GM19452 (cell line): ENCODE results near the gene TMEM100.

Source experiments
- ATAC-seq: cut with Tn5 transposase; IDR thresholded peaks from one replicate; pipeline ENCODE4 v1.9.1; 2021; ENCODE audit not compliant: unreplicated experiment

TMEM100 gene, protein sequence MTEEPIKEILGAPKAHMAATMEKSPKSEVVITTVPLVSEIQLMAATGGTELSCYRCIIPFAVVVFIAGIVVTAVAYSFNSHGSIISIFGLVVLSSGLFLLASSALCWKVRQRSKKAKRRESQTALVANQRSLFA

DNA sequence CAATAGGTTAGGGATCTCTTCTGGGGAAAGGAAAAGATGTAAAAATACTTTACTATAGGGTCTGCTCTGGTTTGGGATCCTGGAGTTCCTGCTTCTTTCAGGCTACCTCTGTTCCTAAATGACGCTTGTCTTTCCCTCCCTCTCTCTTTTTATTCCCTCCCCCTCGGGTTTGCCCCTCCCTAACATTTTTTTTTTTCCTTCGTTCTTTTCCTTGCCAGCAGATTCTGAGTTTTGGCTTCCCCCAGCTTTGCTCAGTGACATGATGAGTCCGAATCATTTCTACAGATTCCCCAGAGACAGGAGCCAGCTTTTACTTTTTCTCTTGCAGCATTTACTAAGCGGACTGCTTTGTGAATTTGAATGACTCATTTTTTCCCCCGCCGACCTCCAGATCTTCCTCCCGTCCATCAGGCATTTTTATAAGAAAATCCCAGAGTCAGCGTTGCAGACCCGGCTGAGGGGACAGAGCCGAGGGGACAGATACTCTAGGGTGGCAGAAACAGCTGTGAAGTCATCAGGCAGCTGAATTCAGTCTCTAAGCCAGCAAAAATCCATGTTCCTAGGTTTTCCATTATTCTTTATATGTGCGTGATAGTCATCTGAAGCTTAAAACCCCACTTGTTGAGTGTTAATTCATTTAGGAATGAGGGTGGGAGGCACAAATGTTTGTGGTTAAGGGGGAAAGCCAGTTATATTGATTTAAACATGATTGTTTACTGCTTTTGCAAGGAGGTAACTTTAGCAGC is at the start of gene TMEM100:
Gene TMEM100, minus strand, starts transcription at position 123 of the 746 bp plus-strand sequence. CDS start 1,794 bp downstream, outside the sequence.
- ATAC-seq: no peak

DNA sequence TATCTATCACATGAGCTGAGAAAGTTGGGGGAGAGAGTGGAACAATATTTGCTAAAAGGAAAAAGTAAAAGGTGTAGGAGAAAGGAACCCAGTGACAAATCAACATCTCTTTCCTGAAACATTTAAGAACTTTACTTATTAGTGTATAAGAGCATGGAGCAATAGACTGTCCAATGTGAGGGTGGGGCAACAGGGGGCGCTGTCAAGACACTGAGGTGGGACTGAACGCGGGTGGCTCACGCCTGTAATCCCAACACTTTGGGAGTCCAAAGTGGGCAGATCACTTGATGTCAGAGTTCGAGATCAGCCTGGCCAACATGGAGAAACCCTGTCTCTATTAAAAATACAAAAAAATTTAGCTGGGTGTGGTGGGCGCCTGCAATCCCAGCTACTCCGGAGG is 49.4 kb upstream of the TMEM100 start:
- no peak for ATAC-seq

DNA sequence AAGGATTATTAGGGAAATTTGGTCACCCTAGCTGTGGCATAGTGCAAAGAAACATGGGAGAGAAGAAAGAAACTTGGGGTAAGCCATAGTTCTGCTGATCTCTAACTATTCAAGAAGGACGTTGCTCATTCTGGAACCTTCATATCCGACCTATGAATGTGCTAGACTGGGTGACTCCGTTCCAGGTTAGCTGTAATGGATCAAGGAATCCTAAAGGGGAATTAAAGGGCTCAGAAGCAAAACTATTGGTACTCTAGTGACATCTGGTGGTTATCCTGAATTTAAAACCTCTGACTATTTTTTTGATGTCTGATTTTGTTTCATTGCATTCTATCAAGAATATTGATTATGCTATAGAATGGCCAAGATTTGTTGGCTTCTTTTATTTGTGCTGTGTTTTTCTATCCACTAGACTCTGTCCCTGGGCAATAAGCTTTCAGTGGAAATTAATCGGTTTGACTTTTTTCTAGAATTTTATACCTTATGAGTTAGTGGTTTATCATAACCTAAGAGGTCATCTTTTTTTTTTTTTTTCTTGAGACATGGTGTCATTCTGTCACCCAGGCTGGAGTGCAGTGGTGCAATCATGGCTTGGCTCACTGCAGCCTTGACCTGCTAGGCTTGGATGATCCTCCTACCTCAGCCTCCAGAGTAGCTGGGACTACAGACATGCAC is 47.7 kb upstream of the TMEM100 start:
- ATAC-seq: no peak

DNA sequence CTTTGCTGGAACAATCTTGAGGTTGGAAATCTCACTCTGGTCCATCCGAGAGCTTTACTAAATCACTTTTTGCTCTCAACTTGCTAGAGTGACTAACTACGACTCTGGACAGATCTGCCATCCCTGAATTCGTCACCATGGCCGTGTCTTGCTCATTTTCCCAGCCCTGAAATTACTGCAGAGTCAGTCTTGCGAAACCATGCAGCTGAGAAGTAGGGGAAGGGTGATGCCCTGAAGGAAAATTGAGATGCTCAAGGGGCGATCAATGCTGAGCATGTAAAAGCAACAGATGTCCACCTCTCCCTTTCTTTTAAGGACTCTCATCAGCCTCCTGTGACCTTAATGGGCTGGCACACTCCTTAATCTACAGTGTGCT is 46.9 kb upstream of the TMEM100 start:
- no peak for ATAC-seq

DNA sequence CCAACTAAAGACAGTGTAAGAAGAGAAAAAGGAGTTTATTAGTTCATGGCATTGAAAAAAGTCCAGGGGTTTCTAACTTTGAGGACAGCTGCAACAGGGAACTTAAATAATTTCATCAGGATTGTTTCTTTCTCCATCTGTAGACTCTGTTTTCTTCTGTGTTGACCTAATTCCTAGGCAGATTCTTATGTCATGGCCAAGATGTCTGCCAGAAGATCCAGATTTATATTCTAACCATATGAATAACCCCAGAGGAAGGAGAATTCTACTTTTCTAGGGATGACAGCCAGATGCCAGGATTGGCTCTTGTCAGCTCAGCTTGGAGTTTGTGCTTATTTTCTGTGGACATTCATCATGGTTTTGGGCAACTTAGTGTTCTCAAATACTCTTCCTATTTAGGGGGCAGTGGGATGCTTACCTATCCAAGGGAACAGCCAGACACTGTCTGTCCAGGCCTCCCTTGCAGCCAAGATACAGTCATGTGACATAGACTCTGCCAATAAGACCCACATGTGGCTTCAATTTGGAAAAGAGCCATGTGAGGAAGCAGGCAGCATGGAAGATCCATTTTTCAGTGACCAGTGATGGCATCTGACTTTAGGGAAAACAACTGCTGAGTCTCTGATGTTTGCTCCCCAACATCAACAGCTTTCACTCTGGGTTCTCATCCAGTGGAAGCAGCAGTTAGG is 46.4 kb upstream of the TMEM100 start:
- no peak for ATAC-seq

DNA sequence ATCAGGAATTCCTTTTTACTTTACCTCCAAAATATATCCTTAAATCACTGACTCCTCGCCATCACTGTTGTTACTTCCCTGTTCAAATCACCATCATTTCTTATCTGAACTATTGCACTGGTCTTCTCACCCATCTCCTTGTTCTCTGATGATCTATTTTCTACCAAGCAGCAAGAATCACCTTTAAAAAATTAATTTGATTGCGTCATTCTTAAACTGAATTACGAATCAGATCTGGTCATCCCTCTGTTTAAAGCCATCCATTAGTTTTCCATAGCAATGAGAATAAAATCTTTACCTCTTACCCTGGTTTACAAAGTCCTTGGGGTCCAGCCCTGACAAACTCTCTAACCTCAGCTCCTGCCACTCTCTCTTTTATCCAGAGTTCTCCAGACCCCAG is 42.8 kb upstream of the TMEM100 start:
- ATAC-seq: no peak

DNA sequence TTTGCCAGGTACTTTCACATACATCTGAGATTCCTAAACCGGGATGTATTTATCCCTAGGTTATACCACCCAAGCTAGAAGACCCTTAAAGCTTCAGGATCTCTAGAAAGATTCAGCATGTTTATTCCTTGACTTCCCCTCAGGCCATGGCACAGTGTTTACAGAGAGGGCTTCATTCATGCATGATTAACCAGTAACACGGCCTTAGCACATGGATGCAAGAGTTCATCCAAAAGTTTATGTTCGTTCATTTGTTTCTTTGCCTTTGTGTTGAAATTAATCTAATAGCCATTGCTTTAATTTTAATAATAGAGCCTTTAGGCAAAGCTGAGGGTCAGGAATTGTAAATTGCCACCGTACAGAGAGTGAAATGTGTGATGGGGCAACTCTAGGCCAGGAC is 41.9 kb upstream of the TMEM100 start:
- ATAC-seq: no peak

DNA sequence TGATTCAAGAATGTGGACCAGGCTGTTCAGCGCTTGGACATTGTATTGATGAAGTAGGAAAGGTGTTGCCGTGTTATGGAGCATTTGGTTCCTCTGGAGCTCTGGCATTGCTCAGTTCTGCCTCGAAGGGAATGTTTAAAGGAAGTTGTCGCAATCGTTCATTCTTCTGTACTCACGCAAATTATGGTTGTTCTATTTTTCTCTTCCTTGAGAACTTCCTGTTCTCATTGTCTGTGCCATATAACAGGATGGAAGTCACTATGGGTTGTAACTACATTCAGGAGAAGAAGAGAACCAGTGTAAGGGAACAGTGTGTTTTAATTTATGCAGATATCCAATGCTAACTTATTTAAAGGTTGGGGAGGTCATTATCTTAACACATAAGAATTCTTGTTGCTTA is 41.2 kb upstream of the TMEM100 start:
- ATAC-seq: no peak

DNA sequence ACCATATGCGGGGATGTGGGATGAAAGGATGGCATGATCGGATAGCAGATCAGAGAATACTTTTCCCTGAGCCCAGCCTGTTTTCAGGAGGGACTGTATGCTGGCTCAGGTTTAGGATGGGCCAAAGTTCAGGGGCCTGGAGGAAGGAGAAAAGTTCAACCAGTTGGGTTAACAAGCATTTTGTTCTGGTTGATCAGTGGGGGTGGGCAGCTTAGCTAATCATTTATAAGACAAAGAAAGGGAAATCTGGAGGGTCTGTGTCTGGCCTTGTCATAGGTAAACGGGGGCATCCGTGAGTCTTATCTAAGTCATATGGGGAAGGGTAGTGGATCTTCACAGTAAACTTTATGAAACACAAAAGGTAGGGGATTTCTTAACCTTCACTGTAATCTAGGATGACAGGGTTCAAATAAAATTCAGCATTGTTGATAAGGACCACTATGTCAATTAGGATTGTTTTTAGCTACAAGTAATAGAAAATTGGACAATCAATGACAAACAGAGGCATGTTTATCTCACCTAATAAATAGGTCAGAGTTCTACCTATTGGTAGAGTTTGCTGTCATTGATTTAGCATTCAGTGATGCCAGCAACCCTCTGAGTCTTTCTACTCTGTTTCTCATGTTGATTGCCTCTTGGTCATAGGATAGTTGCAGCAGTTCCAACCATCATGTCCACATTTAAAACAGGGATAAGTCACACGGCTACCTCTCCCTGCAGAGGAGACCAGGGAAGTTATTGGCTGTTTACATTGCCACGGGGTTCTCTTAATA is 39.6 kb upstream of the TMEM100 start:
- no peak for ATAC-seq

DNA sequence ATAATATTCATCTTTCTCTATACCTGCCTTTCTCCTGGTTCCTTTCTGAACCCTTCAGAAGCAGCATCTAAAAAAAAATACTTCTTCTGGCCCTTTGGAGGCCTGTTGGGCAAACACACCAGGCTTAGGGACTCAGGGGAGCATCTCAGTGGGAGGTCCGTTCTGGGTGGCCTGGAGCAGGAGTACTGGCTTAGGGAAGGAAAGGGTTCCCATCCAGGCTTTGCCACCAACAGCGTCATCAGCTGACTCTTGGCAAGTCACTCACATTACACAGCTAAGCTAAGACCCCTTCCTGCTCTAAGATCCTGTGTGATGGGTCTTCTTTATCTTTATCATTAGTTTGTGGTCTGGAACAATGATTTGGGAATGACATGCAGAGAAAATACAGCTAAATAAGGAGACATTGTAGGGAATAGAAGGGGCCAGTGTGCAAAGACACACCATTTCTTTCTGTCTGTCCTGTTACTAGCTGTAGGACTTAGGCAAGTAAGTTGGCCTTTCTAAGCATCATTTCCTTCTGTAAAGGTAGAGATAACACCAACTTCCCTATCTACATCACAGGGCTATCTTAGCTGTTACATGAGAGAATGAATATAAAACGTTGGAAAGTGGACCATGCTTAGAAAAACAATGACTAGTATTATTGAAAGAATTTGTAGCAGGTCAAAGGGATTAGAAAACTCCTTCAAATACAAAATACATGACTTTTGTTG is 38.1 kb upstream of the TMEM100 start:
- ATAC-seq: no peak

DNA sequence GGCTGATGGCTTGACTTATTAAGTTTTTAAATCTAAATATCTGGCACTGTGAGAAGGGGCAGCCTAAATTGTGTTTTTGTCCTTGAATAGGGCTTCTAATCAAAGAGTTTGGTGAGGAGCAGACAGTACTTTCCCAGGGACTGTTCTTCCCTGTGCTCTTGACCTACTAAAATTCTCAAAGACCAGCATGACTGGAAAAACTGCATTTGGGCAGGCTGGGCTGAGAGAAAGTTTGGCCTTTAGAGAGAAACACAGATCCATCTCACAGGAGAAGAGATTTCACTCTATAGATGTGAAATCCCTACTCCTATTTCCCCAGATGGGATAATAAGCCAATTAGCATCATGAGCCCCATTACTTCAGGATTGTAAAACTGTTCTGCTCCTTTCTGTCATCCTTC is 35.5 kb upstream of the TMEM100 start:
- ATAC-seq: no peak

DNA sequence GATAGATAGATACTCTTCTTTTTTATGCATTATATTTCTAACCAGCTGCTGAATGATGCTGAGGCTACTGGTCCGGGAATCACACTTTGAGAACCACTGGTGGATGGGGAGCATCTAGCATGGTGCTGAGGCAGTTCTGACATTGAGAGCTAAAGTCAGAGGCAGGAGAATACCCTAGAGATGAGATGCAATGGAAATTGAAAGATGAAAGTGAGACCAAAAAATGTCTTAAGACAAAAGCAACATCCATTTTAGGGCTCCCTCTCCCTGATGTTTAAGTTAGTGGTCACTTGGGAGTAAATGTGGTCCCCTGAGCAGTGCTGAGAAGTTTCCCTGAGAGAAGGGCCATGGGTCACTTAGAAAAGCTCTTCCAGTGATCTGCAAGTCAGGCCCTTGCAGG is 35.0 kb upstream of the TMEM100 start:
- ATAC-seq: no peak

DNA sequence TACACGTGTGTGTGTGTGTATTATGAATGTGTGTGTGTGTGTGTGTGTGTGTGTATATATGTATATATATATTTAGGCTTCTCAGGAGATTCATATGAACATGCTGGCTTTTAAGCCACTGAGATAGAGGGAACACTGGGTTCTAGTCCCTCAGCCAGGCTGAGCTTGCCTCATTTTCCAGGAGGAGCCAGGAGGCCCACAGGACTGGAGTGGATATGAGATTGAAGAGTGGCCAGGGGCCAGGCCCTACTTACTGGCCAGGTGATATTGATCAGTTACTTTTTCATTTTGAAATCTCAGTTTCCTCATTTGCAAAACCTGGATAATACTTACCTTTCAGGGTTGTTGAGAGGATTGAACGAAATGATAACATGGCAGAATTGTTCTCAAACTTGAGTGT is 34.0 kb upstream of the TMEM100 start:
- ATAC-seq: no peak

DNA sequence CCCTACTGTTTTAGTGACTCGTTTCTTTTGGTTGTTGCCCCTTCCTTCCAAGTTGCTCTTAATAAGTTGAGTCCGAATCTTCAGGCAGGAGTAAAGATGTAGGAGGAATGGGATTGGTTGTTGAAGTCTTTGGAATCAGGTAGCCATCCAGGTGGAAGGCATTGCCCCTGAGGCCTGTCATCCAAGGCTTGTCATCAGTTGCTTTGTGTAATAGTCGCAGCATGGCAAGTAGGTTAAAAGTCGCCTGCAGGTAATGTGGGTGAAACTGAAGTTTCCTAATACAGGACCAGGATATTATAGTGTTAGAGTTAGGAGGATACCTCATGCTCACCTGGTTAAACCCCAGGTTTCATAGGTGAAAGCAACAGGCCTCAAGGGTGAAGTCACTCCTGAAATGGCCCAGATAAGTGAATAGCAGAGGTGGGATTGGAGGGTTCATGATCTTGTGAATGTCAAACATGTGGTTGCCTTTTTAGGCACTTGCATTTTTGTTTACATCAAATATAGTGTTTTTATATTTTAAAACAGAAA is 29.1 kb upstream of the TMEM100 start:
- no peak for ATAC-seq

DNA sequence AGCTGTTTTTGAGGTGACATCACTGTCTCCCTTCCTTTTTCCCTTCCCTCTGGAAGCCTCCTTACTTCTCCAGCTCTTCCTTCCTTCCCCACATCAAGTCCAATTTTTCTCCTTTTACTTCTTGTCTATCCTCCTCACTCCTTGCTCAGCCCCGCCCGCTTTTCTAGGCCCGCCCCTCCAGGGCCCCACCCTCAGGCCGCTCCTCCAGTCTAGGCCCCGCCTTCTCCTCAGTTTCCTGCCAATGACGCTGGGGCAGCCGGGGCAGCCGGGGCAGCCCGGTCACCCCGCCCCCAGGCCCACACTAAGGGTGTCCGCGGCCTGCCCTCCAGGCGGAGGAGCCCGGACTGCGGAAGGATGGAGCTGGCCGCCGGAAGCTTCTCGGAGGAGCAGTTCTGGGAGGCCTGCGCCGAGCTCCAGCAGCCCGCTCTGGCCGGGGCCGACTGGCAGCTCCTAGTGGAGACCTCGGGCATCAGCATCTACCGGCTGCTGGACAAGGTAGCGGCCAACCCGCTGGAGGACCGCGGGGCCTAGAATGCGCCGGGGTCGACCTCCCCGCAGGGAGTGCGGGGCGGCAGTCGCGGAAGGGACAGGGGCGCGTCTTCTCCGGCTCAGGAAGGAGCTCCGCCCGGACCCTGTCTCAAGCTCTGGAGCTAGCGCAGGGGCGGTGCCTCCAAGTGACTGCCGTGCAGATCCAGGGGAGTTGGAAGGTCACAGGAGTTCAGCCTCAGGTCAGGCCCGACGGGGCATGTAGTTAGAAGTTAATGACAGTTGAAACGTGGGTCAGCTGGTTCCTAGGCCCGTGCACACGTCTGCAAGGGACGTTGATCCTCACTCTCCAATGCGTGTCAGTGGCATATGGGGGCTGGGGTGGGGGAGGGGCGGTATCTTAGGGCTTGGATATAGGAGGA is 28.3 kb upstream of the TMEM100 start, which contains the start of gene PCTP:
Gene PCTP, plus strand, starts transcription at position 302 of the 908 bp plus-strand sequence. Its CDS starts 53 bp downstream, at position 355.
- peak; percentile 99 for ATAC-seq

DNA sequence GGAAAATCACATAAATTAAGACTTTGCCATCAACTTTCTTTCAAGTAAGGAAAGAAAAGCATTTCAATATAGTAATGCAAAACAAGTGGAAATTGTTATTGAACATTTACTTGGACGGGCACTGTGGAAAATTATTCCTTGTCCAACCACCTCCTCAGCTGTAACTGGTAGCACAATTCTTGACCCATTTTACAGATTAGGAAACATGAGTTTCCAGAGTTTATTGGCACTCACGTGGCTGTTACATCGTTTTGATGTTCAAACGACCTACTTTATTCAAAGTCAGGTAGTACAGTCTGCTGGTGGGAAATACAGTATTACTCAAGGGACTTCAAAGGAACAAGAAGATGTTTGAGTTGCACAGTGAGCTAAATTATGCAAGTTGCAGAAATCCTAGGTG is 27.3 kb upstream of the TMEM100 start:
- no peak for ATAC-seq

DNA sequence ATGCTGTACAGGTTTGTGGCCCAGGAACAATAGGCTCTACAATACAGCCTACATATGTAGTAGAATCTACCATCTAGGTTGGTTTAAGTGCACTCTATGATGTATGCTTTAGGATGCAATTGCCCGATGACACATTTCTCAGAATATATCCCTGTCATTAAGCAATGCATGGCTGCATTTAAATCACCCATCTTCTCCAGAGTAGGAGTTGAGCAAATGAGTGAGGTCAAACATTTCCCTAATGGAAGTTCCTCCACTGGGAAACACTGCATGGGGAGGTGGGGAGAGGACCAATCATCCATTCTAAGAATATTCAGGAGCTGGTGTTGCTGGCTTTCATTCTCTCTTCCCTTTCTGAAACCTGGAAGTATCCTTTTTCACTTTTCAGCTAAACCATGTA is 26.2 kb upstream of the TMEM100 start:
- no peak for ATAC-seq

DNA sequence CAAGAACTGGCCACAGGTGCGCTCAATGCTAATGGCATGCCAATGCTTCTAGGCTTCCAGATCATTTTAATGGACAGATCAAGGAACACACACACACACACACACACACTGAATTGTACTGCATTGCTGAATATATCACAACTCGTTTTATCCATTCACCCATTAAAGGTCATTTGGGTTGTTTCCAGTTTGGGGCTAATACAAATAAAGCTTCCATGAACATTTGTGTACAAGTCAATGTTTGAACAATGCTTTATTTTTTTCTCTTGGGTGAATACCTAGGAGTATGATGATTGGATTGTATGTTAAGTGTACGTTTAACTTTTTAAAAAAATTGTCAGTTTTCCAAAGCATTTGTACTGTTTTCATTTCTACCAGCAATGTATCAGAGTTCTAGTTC is 24.5 kb upstream of the TMEM100 start:
- ATAC-seq: no peak

DNA sequence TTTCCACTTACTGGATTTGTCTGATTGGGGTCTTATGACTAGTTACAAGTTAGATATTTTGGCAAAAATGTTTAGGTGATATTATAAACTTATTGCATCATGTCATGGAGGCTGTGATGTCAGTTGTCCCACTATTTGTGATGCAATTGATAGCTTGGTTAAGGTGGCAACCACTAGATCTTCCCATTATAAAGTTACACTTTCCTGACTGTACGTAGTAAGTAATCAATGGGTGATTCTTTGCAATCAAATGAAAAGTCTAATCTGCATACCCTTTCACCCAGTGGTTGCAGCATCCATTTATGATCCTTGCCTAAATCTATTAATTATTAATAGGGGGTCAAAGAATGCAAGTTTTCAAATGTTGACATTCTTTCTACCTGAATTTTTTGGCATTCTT is 23.8 kb upstream of the TMEM100 start:
- no peak for ATAC-seq
